T-helper 2 cell treated with Interferon-gamma antibody and Interleukin-4, amounts not matched to agents 5 μg/mL and 100 μg/mL, for 36 hours (primary cell): ENCODE data around the gene PTGR2.

ENCODE experiments used
- DNase-seq: peaks from one replicate; pipeline ENCODE4 v3.0.0; 2021; ENCODE audit warnings: low spot score
- H3K27ac Mint-ChIP-seq: one replicate; pipeline ENCODE4 v1.8.0; 2021; ENCODE audit warnings: mild to moderate bottlenecking, mixed read lengths
- H3K27me3 Mint-ChIP-seq: one replicate; pipeline ENCODE4 v1.8.0; 2021; ENCODE audit warnings: low read depth, mixed read lengths
- H3K36me3 Mint-ChIP-seq: one replicate; pipeline ENCODE4 v1.8.0; 2021; ENCODE audit warnings: low read depth, mixed read lengths
- H3K4me1 Mint-ChIP-seq: one replicate; pipeline ENCODE4 v1.8.0; 2021; ENCODE audit warnings: low read depth, mixed read lengths
- H3K4me3 Mint-ChIP-seq: one replicate; pipeline ENCODE4 v1.8.0; 2022; ENCODE audit warnings: mild to moderate bottlenecking, moderate library complexity, mixed read lengths
- H3K9me3 Mint-ChIP-seq: one replicate; pipeline ENCODE4 v1.8.0; 2021; ENCODE audit warnings: mixed read lengths

Gene PTGR2

GRCh38 chr14:73851567-73852382, at the start of gene PTGR2:
PTGR2 (plus strand) TSS chr14:73851831; CDS start chr14:73858863, 7,032 bp downstream.
- DNase-seq, result peak; percentile 82
- Mint-ChIP-seq H3K36me3 (no peaks in the 10 kb centered on the region), H3K9me3 (no peaks in the 10 kb centered on the region), H3K27ac (peak within 1 kb of the TSS; percentile 97), H3K4me1 (peaks cover 15% of the 10 kb centered on the region), H3K4me3 (peak within 1 kb of the TSS; percentile 96), H3K27me3 (peaks cover 3% of the 10 kb centered on the region)

GRCh38 chr14:73802431-73803188, 49.0 kb upstream of the PTGR2 start:
- H3K4me1 Mint-ChIP-seq, result no peaks in the 10 kb centered on the region
- no peaks in the 10 kb centered on the region for H3K36me3 Mint-ChIP-seq
- H3K27ac Mint-ChIP-seq, result no peak overlapping the region
- H3K4me3 Mint-ChIP-seq, result no peak overlapping the region
- H3K27me3 Mint-ChIP-seq, result no peaks in the 10 kb centered on the region
- no peak for DNase-seq
- no peaks in the 10 kb centered on the region for H3K9me3 Mint-ChIP-seq

GRCh38 chr14:73804636-73805035, 47.0 kb upstream of the PTGR2 start:
- no peaks in the 10 kb centered on the region for H3K9me3 Mint-ChIP-seq
- no peak overlapping the region for H3K27ac Mint-ChIP-seq
- no peaks in the 10 kb centered on the region for H3K27me3 Mint-ChIP-seq
- H3K4me1 Mint-ChIP-seq, result no peaks in the 10 kb centered on the region
- no peak for DNase-seq
- H3K4me3 Mint-ChIP-seq, result no peak overlapping the region
- no peaks in the 10 kb centered on the region for H3K36me3 Mint-ChIP-seq

GRCh38 chr14:73807457-73807856, 44.2 kb upstream of the PTGR2 start:
- DNase-seq, result no peak
- Mint-ChIP-seq H3K9me3 (no peaks in the 10 kb centered on the region), H3K27me3 (no peaks in the 10 kb centered on the region), H3K4me3 (no peak overlapping the region), H3K36me3 (no peaks in the 10 kb centered on the region), H3K27ac (no peak overlapping the region), H3K4me1 (peaks cover 6% of the 10 kb centered on the region)

GRCh38 chr14:73809391-73809790, 42.2 kb upstream of the PTGR2 start:
- H3K27ac Mint-ChIP-seq, result no peak overlapping the region
- no peaks in the 10 kb centered on the region for H3K27me3 Mint-ChIP-seq
- no peaks in the 10 kb centered on the region for H3K9me3 Mint-ChIP-seq
- H3K36me3 Mint-ChIP-seq, result no peaks in the 10 kb centered on the region
- H3K4me1 Mint-ChIP-seq, result peaks cover 8% of the 10 kb centered on the region
- DNase-seq, result no peak
- H3K4me3 Mint-ChIP-seq, result no peak overlapping the region

GRCh38 chr14:73810478-73811163, 41.0 kb upstream of the PTGR2 start:
- H3K27me3 Mint-ChIP-seq, result no peaks in the 10 kb centered on the region
- H3K36me3 Mint-ChIP-seq, result no peaks in the 10 kb centered on the region
- no peak for DNase-seq
- peaks cover 9% of the 10 kb centered on the region for H3K4me1 Mint-ChIP-seq
- H3K4me3 Mint-ChIP-seq, result no peak overlapping the region
- H3K27ac Mint-ChIP-seq, result no peak overlapping the region
- no peaks in the 10 kb centered on the region for H3K9me3 Mint-ChIP-seq

GRCh38 chr14:73811164-73811503, 40.5 kb upstream of the PTGR2 start:
- no peak overlapping the region for H3K27ac Mint-ChIP-seq
- no peak for DNase-seq
- H3K4me1 Mint-ChIP-seq, result peaks cover 9% of the 10 kb centered on the region
- H3K9me3 Mint-ChIP-seq, result no peaks in the 10 kb centered on the region
- no peaks in the 10 kb centered on the region for H3K27me3 Mint-ChIP-seq
- no peak overlapping the region for H3K4me3 Mint-ChIP-seq
- H3K36me3 Mint-ChIP-seq, result no peaks in the 10 kb centered on the region

- Mint-ChIP-seq H3K9me3 (no peaks in the 10 kb centered on the region), H3K36me3 (no peaks in the 10 kb centered on the region), H3K4me1 (peaks cover 10% of the 10 kb centered on the region), H3K27me3 (no peaks in the 10 kb centered on the region), H3K27ac (no peak overlapping the region), H3K4me3 (no peak overlapping the region)
- DNase-seq, result no peak
Measured at GRCh38 chr14:73814153-73814552, 37.5 kb upstream of the PTGR2 start.

GRCh38 chr14:73815849-73816248, 35.8 kb upstream of the PTGR2 start:
- H3K4me3 Mint-ChIP-seq, result no peak overlapping the region
- peaks cover 9% of the 10 kb centered on the region for H3K4me1 Mint-ChIP-seq
- no peaks in the 10 kb centered on the region for H3K27me3 Mint-ChIP-seq
- H3K27ac Mint-ChIP-seq, result no peak overlapping the region
- no peak for DNase-seq
- H3K36me3 Mint-ChIP-seq, result no peaks in the 10 kb centered on the region
- no peaks in the 10 kb centered on the region for H3K9me3 Mint-ChIP-seq

- H3K4me3 Mint-ChIP-seq, result no peak overlapping the region
- H3K9me3 Mint-ChIP-seq, result no peaks in the 10 kb centered on the region
- H3K27me3 Mint-ChIP-seq, result no peaks in the 10 kb centered on the region
- H3K27ac Mint-ChIP-seq, result no peak overlapping the region
- no peaks in the 10 kb centered on the region for H3K36me3 Mint-ChIP-seq
- DNase-seq, result no peak
- peaks cover 5% of the 10 kb centered on the region for H3K4me1 Mint-ChIP-seq
Measured at GRCh38 chr14:73816393-73816816, 35.2 kb upstream of the PTGR2 start.

- H3K9me3 Mint-ChIP-seq, result no peaks in the 10 kb centered on the region
- H3K36me3 Mint-ChIP-seq, result no peaks in the 10 kb centered on the region
- no peaks in the 10 kb centered on the region for H3K27me3 Mint-ChIP-seq
- no peak overlapping the region for H3K4me3 Mint-ChIP-seq
- DNase-seq, result no peak
- no peak overlapping the region for H3K27ac Mint-ChIP-seq
- peaks cover 5% of the 10 kb centered on the region for H3K4me1 Mint-ChIP-seq
Measured at GRCh38 chr14:73817020-73817655, 34.5 kb upstream of the PTGR2 start.

- Mint-ChIP-seq H3K36me3 (no peaks in the 10 kb centered on the region), H3K27me3 (peaks cover 2% of the 10 kb centered on the region), H3K27ac (no peak overlapping the region), H3K4me1 (peaks cover 5% of the 10 kb centered on the region), H3K9me3 (no peaks in the 10 kb centered on the region), H3K4me3 (no peak overlapping the region)
- no peak for DNase-seq
Measured at GRCh38 chr14:73818821-73819220, 32.8 kb upstream of the PTGR2 start.

- Mint-ChIP-seq H3K9me3 (no peaks in the 10 kb centered on the region), H3K4me3 (no peak overlapping the region), H3K27ac (no peak overlapping the region), H3K27me3 (peaks cover 2% of the 10 kb centered on the region), H3K36me3 (no peaks in the 10 kb centered on the region), H3K4me1 (peaks cover 4% of the 10 kb centered on the region)
- DNase-seq, result no peak
Measured at GRCh38 chr14:73820631-73821030, 31.0 kb upstream of the PTGR2 start.
